Natural killer cell (primary cell): ENCODE results near the gene STAM. TPM values are rescaled to one million over a fixed set of nuclear protein-coding genes. Genes with fewer than 3 reads are reported as not detected.

ENCODE experiments used
- ATAC-seq, 3 donors: fragments of 150-1000 bp in 2 of 3; fragments of 200-7000 bp in 1 of 3; cut with Tn5 transposase; 1 replicate in 1 of 3; 2 replicates in 2 of 3; pipeline ENCODE4 v1.10.0; 2021; ENCODE audit warnings: mild to moderate bottlenecking in 2 of 3, moderate library complexity in 2 of 3
- DNase-seq, 2 donors: peaks; one replicate each; pipeline versions ENCODE4 v3.0.0 to v3.0.0-alpha.2; 2013 to 2021; ENCODE audit warnings: mixed read lengths in 1 of 2
- H3K27ac ChIP-seq: one replicate; pipeline ENCODE4 v1.5.1; 2013; ENCODE audit warnings: mild to moderate bottlenecking, low read length
- H3K27me3 ChIP-seq: one replicate; pipeline ENCODE4 v1.6.1; 2013; ENCODE audit warnings: low read length; ENCODE audit not compliant: control insufficient read depth, insufficient read depth
- H3K36me3 ChIP-seq: one replicate; pipeline ENCODE4 v1.6.1; 2013; ENCODE audit warnings: low read length; ENCODE audit not compliant: control insufficient read depth, insufficient read depth
- H3K4me1 ChIP-seq: one replicate; pipeline ENCODE4 v1.6.1; 2013; ENCODE audit warnings: low read length; ENCODE audit not compliant: control insufficient read depth, insufficient read depth
- H3K4me3 ChIP-seq: one replicate; pipeline ENCODE4 v1.5.1; 2013; ENCODE audit warnings: low read length
- H3K9me3 ChIP-seq: one replicate; pipeline ENCODE4 v1.6.1; 2013; ENCODE audit warnings: low read length; ENCODE audit not compliant: control insufficient read depth, insufficient read depth
- H3K27ac Mint-ChIP-seq, 2 donors: one replicate each; pipeline ENCODE4 v1.8.0; 2022; ENCODE audit warnings: mild to moderate bottlenecking in 2 of 2, mixed read lengths in 2 of 2, moderate library complexity in 1 of 2
- H3K27me3 Mint-ChIP-seq, 2 donors: one replicate each; pipeline ENCODE4 v1.8.0; 2022; ENCODE audit warnings: low read depth in 2 of 2, mixed read lengths in 2 of 2
- H3K36me3 Mint-ChIP-seq: one replicate; pipeline ENCODE4 v1.8.0; 2022; ENCODE audit warnings: mixed read lengths
- H3K4me1 Mint-ChIP-seq, 2 donors: one replicate each; pipeline ENCODE4 v1.8.0; 2022; ENCODE audit warnings: mixed read lengths in 2 of 2
- H3K4me3 Mint-ChIP-seq: one replicate; pipeline ENCODE4 v1.8.0; 2022; ENCODE audit warnings: mild to moderate bottlenecking, moderate library complexity, mixed read lengths
- H3K9me3 Mint-ChIP-seq, 2 donors: one replicate each; pipeline ENCODE4 v1.8.0; 2022; ENCODE audit warnings: mixed read lengths in 2 of 2
- CTCF ChIP-seq: fragments of 200-600 bp; IDR thresholded peaks from one replicate; pipeline ENCODE4 v1.8.0; 2022; ENCODE audit warnings: antibody characterized with exemption
- WGBS: methylation state at CpG from one replicate; pipeline ENCODE4 v1.1.7; 2013; ENCODE audit warnings: missing lambda C conversion rate; ENCODE audit not compliant: insufficient coverage; 5-methylcytosine and 5-hydroxymethylcytosine counted together
- intact Hi-C: fragments of 100-400 bp; cut with micrococcal nuclease; formaldehyde crosslinking; loops from one replicate; pipeline ENCODE4 v1.14.2; 2022
- total RNA-seq, 4 donors: library from RNA; stranded (reverse); fragments of 120-200 nt in 1 of 4; gene quantifications; one replicate each; pipeline versions ENCODE4 v1.2.3 to v1.2.4, GENCODE V29; 2013 to 2022

STAM gene
- total RNA-seq, 3 donors from 2014 or later (not counting 1 experiment from before 2014, with no cell fraction given): 37.8 to 40.2 (median 38.6) TPM

GRCh38 chr10:17645621-17646345, 1.8 kb downstream of the STAM start:
- intact Hi-C loops: loop anchor here (2.0 kb wide), 1 partner anchor 29 kb away; the partner anchor contains the start of gene HACD1
- DNase-seq: peak in 1 of 2 donors; percentile 49
- peaks cover 56 to 66% of the 10 kb centered on the region in 2 donors for H3K4me1 Mint-ChIP-seq
- peak overlapping the region; percentile 98 for H3K4me3 Mint-ChIP-seq
- no peaks in the 10 kb centered on the region for H3K27me3 Mint-ChIP-seq
- peak overlapping the region; percentile 98 for H3K27ac Mint-ChIP-seq
- Histone ChIP-seq H3K4me3 (no peak overlapping the region), H3K36me3 (no peaks in the 10 kb centered on the region), H3K27me3 (no peaks in the 10 kb centered on the region), H3K27ac (no peak overlapping the region), H3K4me1 (peaks cover 32% of the 10 kb centered on the region), H3K9me3 (no peaks in the 10 kb centered on the region)
- no peak for ATAC-seq
- WGBS: 30% methylated on average over 5 of the region's 6 CpGs
- no peaks in the 10 kb centered on the region for H3K36me3 Mint-ChIP-seq
- TF ChIP-seq CTCF: no peak
- H3K9me3 Mint-ChIP-seq: no peaks in the 10 kb centered on the region

- DNase-seq (no peak), ATAC-seq (no peak)
- H3K27me3 Mint-ChIP-seq: no peaks in the 10 kb centered on the region
- no peak for TF ChIP-seq CTCF
- Histone ChIP-seq H3K36me3 (no peaks in the 10 kb centered on the region), H3K4me3 (no peak overlapping the region), H3K4me1 (peaks cover 32% of the 10 kb centered on the region), H3K27ac (no peak overlapping the region), H3K27me3 (no peaks in the 10 kb centered on the region), H3K9me3 (no peaks in the 10 kb centered on the region)
- no peaks in the 10 kb centered on the region for H3K9me3 Mint-ChIP-seq
- H3K4me3 Mint-ChIP-seq: peak overlapping the region; percentile 35
- intact Hi-C loops: no loop called here
- no peaks in the 10 kb centered on the region for H3K36me3 Mint-ChIP-seq
- peaks cover 66 to 79% of the 10 kb centered on the region in 2 donors for H3K4me1 Mint-ChIP-seq
- H3K27ac Mint-ChIP-seq: peak overlapping the region; percentile 71 to 85
- WGBS: no CpG with 5 or more reads among the region's 3 CpGs
Measured at GRCh38 chr10:17647326-17647725, 3.4 kb downstream of the STAM start.

DNA sequence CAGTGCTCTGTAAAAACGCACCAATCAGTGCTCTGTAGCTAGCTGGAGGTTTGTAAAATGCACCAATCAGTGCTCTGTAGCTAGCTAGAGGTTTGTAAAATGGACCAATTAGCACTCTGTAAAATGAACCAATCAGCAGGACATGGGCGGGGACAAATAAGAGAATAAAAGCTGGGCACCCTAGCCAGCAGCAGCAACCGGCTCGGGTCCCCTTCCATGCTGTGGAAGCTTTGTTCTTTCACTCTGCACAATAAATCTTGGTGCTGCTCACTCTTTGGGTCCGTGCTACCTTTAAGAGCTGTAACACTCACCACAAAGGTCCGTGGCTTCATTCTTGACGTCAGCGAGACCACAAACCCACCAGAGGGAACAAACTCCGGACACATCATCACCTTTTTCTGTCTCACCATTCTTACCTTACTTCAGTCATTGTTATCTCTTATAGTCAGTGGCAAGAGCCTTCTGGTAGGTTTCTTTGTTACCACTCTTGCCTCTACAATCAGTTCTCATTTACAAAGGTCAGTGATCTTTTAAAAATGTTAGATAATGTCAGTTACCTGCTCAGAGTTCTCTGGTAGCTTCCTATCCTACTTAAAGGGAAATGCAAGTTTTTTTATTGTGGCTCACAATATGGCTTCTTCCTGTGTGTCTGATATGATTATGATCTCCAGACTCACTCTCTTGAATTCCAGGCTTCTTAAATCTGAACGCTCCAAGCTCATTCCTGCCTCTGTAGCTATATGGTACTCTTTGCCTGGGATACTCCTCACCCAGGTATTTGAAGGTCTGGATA, 4.5 kb downstream of the STAM start:
- intact Hi-C loops: no loop called here
- Histone ChIP-seq H3K4me1 (peaks cover 27% of the 10 kb centered on the region), H3K27ac (peak overlapping the region; percentile 72), H3K27me3 (no peaks in the 10 kb centered on the region), H3K9me3 (peaks cover 3% of the 10 kb centered on the region), H3K4me3 (no peak overlapping the region), H3K36me3 (peaks cover 5% of the 10 kb centered on the region)
- Mint-ChIP-seq H3K4me3 (peak overlapping the region; percentile 65), H3K36me3 (no peaks in the 10 kb centered on the region), H3K27ac (peak overlapping the region; percentile 71 to 85), H3K27me3 (no peaks in the 10 kb centered on the region), H3K4me1 (peaks cover 65 to 87% of the 10 kb centered on the region in 2 donors), H3K9me3 (no peaks in the 10 kb centered on the region)
- 33% methylated on average over 10 of the region's 10 CpGs for WGBS
- no peak for TF ChIP-seq CTCF
- ATAC-seq (peak in 2 of 3 donors; percentile 11 to 25), DNase-seq (peak; percentile 53 to 71)
